Endothelial cell of umbilical vein (primary cell): ENCODE measurements around the gene LRIT2. TPM values are rescaled to one million over a fixed set of nuclear protein-coding genes. Genes with fewer than 3 reads are reported as not detected.

Experiments
- BruUV-seq: library from RNA; stranded (reverse); fragments of 400-500 nt; replicated peaks from 2 replicates; lab custom pipeline; 2021; lab: Mats Ljungman, UMichigan
- CTCF ChIA-PET: fragments of 300-600, 350-600 bp; sonication (Branson Sonifier 250); formaldehyde crosslinking; loops from one replicate; lab custom pipeline; 2021; ENCODE audit warnings: antibody characterized with exemption, inconsistent platforms; lab: Charles Lee
- POLR2A ChIA-PET: fragments of 300-600, 350-600 bp; sonication (Branson Sonifier 250); formaldehyde crosslinking; loops from one replicate; lab custom pipeline; 2021; ENCODE audit warnings: antibody characterized with exemption, inconsistent platforms; lab: Charles Lee
- DNase-seq: peaks from one replicate; pipeline ENCODE4 v3.0.0-alpha.2; 2011; ENCODE audit warnings: low read depth, low spot score
- FAIRE-seq: peaks from 2 replicates; lab custom pipeline; 2011; peaks lifted over from hg19 to GRCh38; lab: Jason Lieb, UNC
- H2AFZ ChIP-seq: 2 replicates; pipeline ENCODE4 v1.6.0; 2012; ENCODE audit warnings: low read depth, low read length, control low read depth, inconsistent platforms
- H3K27ac ChIP-seq: 2 replicates; pipeline ENCODE4 v1.5.1; 2011; ENCODE audit warnings: low read depth, mild to moderate bottlenecking, control low read depth, low read length, moderate library complexity; ENCODE audit not compliant: insufficient read depth
- H3K27me3 ChIP-seq, 2 experiments: 2 replicates each; pipeline versions ENCODE4 v1.6.0 to v1.6.1; 2011; ENCODE audit warnings: low read length in 2 of 2, mixed read lengths in 1 of 2; ENCODE audit not compliant: control insufficient read depth in 2 of 2, insufficient read depth in 2 of 2
- H3K36me3 ChIP-seq, 2 experiments: 2 replicates in 1 of 2; 3 replicates in 1 of 2; pipeline ENCODE4 v1.5.1; 2011; ENCODE audit warnings: low read length in 2 of 2, mild to moderate bottlenecking in 1 of 2, moderate library complexity in 1 of 2; ENCODE audit not compliant: control insufficient read depth in 2 of 2, insufficient read depth in 2 of 2; ENCODE audit errors: extremely low read depth in 1 of 2
- H3K4me1 ChIP-seq: 3 replicates; pipeline ENCODE4 v1.5.1; 2011; ENCODE audit warnings: mild to moderate bottlenecking, low read length; ENCODE audit not compliant: control insufficient read depth, insufficient read depth; ENCODE audit errors: extremely low read depth
- H3K4me2 ChIP-seq: 2 replicates; pipeline ENCODE4 v1.6.1; 2011; ENCODE audit warnings: low read length, control low read depth, mixed read lengths; ENCODE audit not compliant: insufficient read depth
- H3K4me3 ChIP-seq, 3 experiments: fragments of 200-600 bp in 1 of 3; sonication (generic), shearing (Covaris generic) in 1 of 3; replicated peaks in 1 of 3; 2 replicates each; pipeline ENCODE4 v1.5.1; 2011 to 2016; ENCODE audit warnings: control low read depth in 3 of 3, low read length in 3 of 3, mild to moderate bottlenecking in 2 of 3, inconsistent platforms in 1 of 3, low read depth in 1 of 3, moderate library complexity in 1 of 3; ENCODE audit not compliant: insufficient read depth in 1 of 3
- H3K79me2 ChIP-seq: 2 replicates; pipeline ENCODE4 v1.6.0; 2012; ENCODE audit warnings: low read length, inconsistent platforms; ENCODE audit not compliant: control insufficient read depth, insufficient read depth
- H3K9ac ChIP-seq: replicated peaks from 2 replicates; pipeline ENCODE3; 2011; ENCODE audit warnings: low read length, control low read depth; ENCODE audit not compliant: insufficient read depth; ENCODE audit errors: extremely low read depth
- H3K9me1 ChIP-seq: replicated peaks from 3 replicates; pipeline ENCODE4 v1.6.0; 2011; ENCODE audit warnings: mild to moderate bottlenecking, low read length; ENCODE audit not compliant: control insufficient read depth, insufficient read depth; ENCODE audit errors: extremely low read depth
- H3K9me3 ChIP-seq: replicated peaks from 2 replicates; pipeline ENCODE4 v1.5.1; 2012; ENCODE audit warnings: low read length, inconsistent platforms; ENCODE audit not compliant: control insufficient read depth, insufficient read depth
- H4K20me1 ChIP-seq: replicated peaks from 2 replicates; pipeline ENCODE3; 2011; ENCODE audit warnings: mild to moderate bottlenecking, low read length; ENCODE audit not compliant: control insufficient read depth, insufficient read depth; ENCODE audit errors: extremely low read depth
- EZH2 ChIP-seq: IDR thresholded peaks from 2 replicates; pipeline ENCODE4 v1.6.1; 2012; ENCODE audit warnings: borderline replicate concordance, low read depth, mild to moderate bottlenecking, moderate library complexity, low read length, inconsistent platforms; ENCODE audit not compliant: severe bottlenecking
- FOS ChIP-seq: IDR thresholded peaks from 2 replicates; pipeline ENCODE4 v1.6.1; 2011; ENCODE audit warnings: mild to moderate bottlenecking, low read length, moderate library complexity, borderline replicate concordance; ENCODE audit not compliant: insufficient read depth
- GATA2 ChIP-seq: IDR thresholded peaks from 2 replicates; pipeline ENCODE4 v1.7.0; 2011; ENCODE audit warnings: low read depth, mild to moderate bottlenecking, moderate library complexity, mixed read lengths, low read length; ENCODE audit not compliant: insufficient read length, insufficient read depth
- JUN ChIP-seq: IDR thresholded peaks from 2 replicates; pipeline ENCODE4 v1.6.1; 2011; ENCODE audit warnings: borderline replicate concordance, low read depth; ENCODE audit not compliant: insufficient read length, insufficient read depth
- MYC ChIP-seq: IDR thresholded peaks from one replicate; pipeline ENCODE4 v1.6.1; 2011; ENCODE audit warnings: mild to moderate bottlenecking, low read depth, low read length
- POLR2A ChIP-seq: IDR thresholded peaks from 2 replicates; pipeline ENCODE4 v1.6.1; 2012; ENCODE audit warnings: low read depth, mild to moderate bottlenecking, control low read depth, low read length
- POLR2AphosphoS5 ChIP-seq: IDR thresholded peaks from 2 replicates; pipeline ENCODE4 v1.6.1; 2012; ENCODE audit warnings: low read depth, mild to moderate bottlenecking, control low read depth, low read length, moderate library complexity; ENCODE audit not compliant: insufficient read depth
- dilution Hi-C: fragments of 300-500 bp; cut with MboI; formaldehyde crosslinking; loops from one replicate; pipeline ENCODE4 v1.15.0; 2019; ENCODE audit warnings: low sequenced_read_pairs; ENCODE audit not compliant: extremely low pct_ligation_motif_present
- intact Hi-C: fragments of 100-400 bp; cut with micrococcal nuclease; formaldehyde crosslinking; loops from one replicate; pipeline ENCODE4 v1.10.0; 2022
- polyA plus RNA-seq, 4 experiments: library from polyadenylated mRNA; depleted of rRNA in 3 of 4; stranded (reverse) in 3 of 4; unstranded in 1 of 4; fragments of >200 nt; gene quantifications; 2 replicates each; pipeline versions ENCODE4 v1.2.1 to v1.2.3, GENCODE V29; 2011 to 2012; ENCODE audit warnings: missing spikeins in 1 of 4
- total RNA-seq: library from RNA; stranded (reverse); gene quantifications from 2 replicates; pipeline ENCODE4 v1.2.3, GENCODE V29; 2021
- TF ChIP-seq, protein P1 (sequence below), 2 donors: IDR thresholded peaks; 1 replicate in 1 of 2; 2 replicates in 1 of 2; pipeline ENCODE4 v1.5.1; 2011; ENCODE audit warnings: low read length in 2 of 2, mild to moderate bottlenecking in 2 of 2, moderate library complexity in 2 of 2, control low read depth in 1 of 2, inconsistent platforms in 1 of 2, low read depth in 1 of 2; ENCODE audit not compliant: insufficient read depth in 1 of 2; ENCODE audit errors: extremely low read depth in 1 of 2
- TF ChIP-seq, protein P2 (sequence below): IDR thresholded peaks from 2 replicates; pipeline ENCODE4 v1.6.1; 2011; ENCODE audit not compliant: insufficient read depth, insufficient read length

LRIT2 gene
- total and polyA plus RNA-seq, 2 donors (not counting 3 experiments of a cell fraction or from before 2014, with no cell fraction given), result not detected

DNA sequence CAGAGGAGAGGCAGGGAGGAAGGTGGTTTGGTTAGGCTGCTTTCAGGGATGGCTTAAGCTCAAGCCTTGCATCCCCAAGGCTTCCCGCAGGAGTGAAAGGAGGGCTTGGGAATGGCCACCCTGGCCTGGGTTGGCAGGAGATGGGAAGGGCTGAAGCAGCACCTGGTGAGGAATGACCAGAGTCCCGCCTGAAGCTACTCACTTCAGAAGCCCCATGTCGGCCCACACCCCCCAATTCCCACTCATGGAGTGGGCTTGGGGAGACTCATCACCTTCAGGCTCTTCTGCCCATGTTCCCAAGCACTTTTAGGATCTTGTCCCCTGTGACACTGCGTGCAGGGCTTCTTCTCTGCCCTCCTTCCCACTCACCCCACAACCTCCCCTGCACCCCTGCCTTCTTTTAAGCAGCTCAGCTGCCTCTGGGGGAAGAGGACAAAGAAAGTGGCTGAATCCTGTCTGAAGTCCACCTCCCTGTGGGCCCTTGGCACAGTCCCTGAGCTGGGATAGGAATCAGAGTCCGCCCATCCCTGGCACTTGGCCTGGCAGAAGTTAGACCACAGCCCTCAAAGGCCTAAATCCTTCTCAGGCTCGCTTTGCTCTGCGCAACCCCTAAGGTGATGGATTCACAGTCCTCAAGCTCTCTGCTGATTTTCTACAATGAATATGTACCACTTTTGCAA lies 36.0 kb upstream of the LRIT2 start:
- dilution Hi-C loops, result no loop called here
- no peak for FAIRE-seq
- BruUV-seq, result no TSS peak

More for the DNA sequence above, 36.0 kb upstream of the LRIT2 start:
- Histone ChIP-seq H4K20me1 (no peaks in the 10 kb centered on the region), H3K4me2 (no peak overlapping the region), H3K27ac (no peak overlapping the region), H2AFZ (no peak overlapping the region), H3K9me1 (no peaks in the 10 kb centered on the region), H3K9me3 (no peaks in the 10 kb centered on the region), H3K36me3 (no peaks in the 10 kb centered on the region), H3K79me2 (no peaks in the 10 kb centered on the region), H3K4me3 (no peak overlapping the region), H3K4me1 (no peaks in the 10 kb centered on the region), H3K9ac (no peak overlapping the region), H3K27me3 (peaks cover 4 to 11% of the 10 kb centered on the region in 2 experiments)
- ChIA-PET CTCF (interaction anchor here (1.2 to 11.1 kb wide), 2 partner anchors 11 to 276 kb away, joined by 3 to 510 read pairs; no protein-coding TSS in a partner anchor), POLR2A (no interaction called here)
- no peak for DNase-seq
- intact Hi-C loops, result no loop called here
- TF ChIP-seq EZH2 (no peak), POLR2AphosphoS5 (no peak), FOS (no peak), GATA2 (no peak), MYC (no peak), JUN (no peak), POLR2A (no peak)
- TF ChIP-seq, protein P1, sequence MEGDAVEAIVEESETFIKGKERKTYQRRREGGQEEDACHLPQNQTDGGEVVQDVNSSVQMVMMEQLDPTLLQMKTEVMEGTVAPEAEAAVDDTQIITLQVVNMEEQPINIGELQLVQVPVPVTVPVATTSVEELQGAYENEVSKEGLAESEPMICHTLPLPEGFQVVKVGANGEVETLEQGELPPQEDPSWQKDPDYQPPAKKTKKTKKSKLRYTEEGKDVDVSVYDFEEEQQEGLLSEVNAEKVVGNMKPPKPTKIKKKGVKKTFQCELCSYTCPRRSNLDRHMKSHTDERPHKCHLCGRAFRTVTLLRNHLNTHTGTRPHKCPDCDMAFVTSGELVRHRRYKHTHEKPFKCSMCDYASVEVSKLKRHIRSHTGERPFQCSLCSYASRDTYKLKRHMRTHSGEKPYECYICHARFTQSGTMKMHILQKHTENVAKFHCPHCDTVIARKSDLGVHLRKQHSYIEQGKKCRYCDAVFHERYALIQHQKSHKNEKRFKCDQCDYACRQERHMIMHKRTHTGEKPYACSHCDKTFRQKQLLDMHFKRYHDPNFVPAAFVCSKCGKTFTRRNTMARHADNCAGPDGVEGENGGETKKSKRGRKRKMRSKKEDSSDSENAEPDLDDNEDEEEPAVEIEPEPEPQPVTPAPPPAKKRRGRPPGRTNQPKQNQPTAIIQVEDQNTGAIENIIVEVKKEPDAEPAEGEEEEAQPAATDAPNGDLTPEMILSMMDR (IDR thresholded peaks at IDR 0.05; ENCODE audit: extremely low read depth in 1 of 2, insufficient read depth in 1 of 2, low read depth in 1 of 2, low read length in 2 of 2), result no peak
- TF ChIP-seq, protein P2, sequence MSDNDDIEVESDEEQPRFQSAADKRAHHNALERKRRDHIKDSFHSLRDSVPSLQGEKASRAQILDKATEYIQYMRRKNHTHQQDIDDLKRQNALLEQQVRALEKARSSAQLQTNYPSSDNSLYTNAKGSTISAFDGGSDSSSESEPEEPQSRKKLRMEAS, result no peak
